PC-3 (cell line): Measurements from ENCODE around the gene MXRA7.

Experiments used
- CTCF ChIP-seq: fragments of 300-600 bp; sonication (generic); conservative IDR thresholded peaks from 2 replicates; pipeline ENCODE4 v1.5.1; 2017; ENCODE audit warnings: antibody characterized with exemption, low read depth, mild to moderate bottlenecking, low read length
- EZH2 ChIP-seq: fragments of 300-600 bp; sonication (generic); IDR thresholded peaks from one replicate; pipeline ENCODE4 v1.6.1; 2017; ENCODE audit warnings: antibody characterized with exemption, mild to moderate bottlenecking, low read length; ENCODE audit not compliant: unreplicated experiment
- EZH2phosphoT487 ChIP-seq: fragments of 300-600 bp; sonication (generic); IDR thresholded peaks from 2 replicates; pipeline ENCODE4 v1.6.1; 2018; ENCODE audit warnings: mild to moderate bottlenecking, antibody characterized with exemption, low read length, borderline replicate concordance

- TF ChIP-seq CTCF (no peak), EZH2phosphoT487 (no peak), EZH2 (no peak)
Observed at GRCh38 chr17:76640550-76641380, 70.0 kb downstream of the MXRA7 start.
